Measurements from ENCODE around the gene KCNQ1. TPM values are rescaled to one million over a fixed set of nuclear protein-coding genes. Genes with fewer than 3 reads are reported as not detected.

The KCNQ1 gene
- total RNA-seq, 2 experiments from 2014 or later: 20.4 to 24.3 TPM

DNA sequence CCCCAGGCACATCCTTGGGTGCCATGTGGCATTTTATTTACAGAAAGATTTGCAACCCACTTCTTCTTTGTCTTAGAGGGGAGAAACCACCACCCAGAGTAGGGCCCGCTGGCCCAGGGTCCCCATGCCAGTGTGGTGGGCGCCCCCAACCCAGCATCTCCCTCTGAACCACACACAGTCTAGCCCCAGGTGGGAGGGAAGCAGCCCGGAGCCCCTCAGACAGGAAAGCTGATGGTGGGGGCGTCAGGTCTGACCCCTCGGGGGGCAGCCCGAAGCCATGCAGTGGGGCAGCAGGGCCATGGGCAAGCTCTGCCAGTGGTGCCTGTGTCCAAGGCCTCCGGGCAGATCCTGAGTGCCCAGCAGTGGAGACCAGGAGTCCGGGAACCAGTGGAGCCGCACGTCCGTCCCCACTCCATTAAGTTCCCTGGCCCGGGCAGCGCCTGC, 12.2 kb upstream of the KCNQ1 start:
- POLR2A ChIA-PET: no interaction called here
- H3K36me3 Mint-ChIP-seq (ENCODE audit: low read depth): no peaks in the 10 kb centered on the region
- DNase-seq: no peak
- H3K27ac Mint-ChIP-seq: no peak overlapping the region
- H3K9me3 Mint-ChIP-seq: no peaks in the 10 kb centered on the region
- H3K4me3 Mint-ChIP-seq: no peak overlapping the region
- CTCF ChIA-PET: interaction anchor here (1.0 kb wide), 1 partner anchor 12 kb away, joined by 3 read pairs; no protein-coding TSS in a partner anchor
- H3K27me3 Mint-ChIP-seq: peaks cover 1% of the 10 kb centered on the region
- no peaks in the 10 kb centered on the region for H3K4me1 Mint-ChIP-seq

DNA sequence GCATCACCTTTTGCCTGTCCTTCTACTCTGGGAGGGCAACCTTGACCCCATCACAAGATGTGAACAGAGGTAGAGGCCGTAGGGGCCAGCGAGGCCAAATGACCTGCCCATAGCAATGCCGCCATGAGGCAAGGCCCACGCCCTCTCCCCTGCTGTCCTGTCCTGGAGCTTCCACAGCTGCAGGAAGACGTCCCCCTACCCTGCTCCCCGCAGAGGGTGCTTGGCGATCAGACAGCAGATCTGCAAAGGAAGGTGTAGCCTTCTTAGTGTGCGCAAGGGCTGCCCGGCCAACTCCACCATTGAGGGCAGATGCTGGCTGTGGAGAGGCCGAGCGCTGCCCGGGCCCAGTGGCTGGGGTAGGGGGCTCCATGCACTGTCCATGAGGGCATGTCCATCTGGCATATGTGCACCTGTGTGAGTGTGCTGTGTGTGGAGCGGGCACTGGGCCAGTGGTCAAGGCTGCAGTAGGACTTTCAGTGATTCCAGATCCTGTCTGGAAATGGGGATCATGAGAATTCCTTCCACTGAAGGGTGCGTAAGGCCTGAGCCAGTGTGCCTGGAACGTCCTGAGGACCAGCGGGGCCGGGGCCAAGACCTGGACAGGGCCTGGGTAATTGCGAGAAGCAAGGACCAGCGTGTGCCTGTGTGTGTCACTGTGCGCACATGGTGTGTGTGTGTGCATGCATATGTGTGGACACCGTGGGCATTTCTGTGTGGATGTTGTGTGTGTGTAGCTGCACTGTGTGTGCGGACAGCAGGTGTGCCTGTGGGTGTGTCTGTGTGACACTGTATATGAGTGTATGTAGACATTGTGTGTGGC, 11.5 kb upstream of the KCNQ1 start:
- no peak for DNase-seq
- Mint-ChIP-seq H3K4me1 (no peaks in the 10 kb centered on the region), H3K27ac (no peak overlapping the region), H3K27me3 (peaks cover 2% of the 10 kb centered on the region), H3K4me3 (no peak overlapping the region), H3K36me3 (ENCODE audit: low read depth) (no peaks in the 10 kb centered on the region), H3K9me3 (no peaks in the 10 kb centered on the region)
- POLR2A ChIA-PET: no interaction called here
- CTCF ChIA-PET: no interaction called here

DNA sequence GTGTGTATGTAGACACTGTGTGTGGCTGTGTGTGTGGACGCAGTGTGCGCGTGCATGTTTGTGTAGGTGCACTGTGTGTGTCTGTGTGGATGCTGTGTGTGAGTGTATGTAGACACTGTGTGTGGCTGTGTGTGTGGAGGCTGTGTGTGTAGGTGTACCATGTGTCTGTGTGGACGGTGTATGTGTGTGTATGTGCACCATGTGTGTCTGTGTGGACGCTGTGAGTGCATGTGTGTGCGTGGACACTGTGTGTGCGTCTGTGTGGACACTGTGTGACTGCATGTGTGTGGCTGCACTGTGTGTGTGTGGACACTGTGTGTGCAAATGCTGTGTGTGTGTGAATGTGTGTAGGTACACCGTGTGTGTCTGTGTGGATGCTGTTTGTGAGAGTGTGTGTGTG, 10.8 kb upstream of the KCNQ1 start:
- POLR2A ChIA-PET: no interaction called here
- Mint-ChIP-seq H3K9me3 (no peaks in the 10 kb centered on the region), H3K27ac (no peak overlapping the region), H3K4me3 (no peak overlapping the region), H3K36me3 (ENCODE audit: low read depth) (no peaks in the 10 kb centered on the region), H3K4me1 (no peaks in the 10 kb centered on the region), H3K27me3 (peaks cover 5% of the 10 kb centered on the region)
- CTCF ChIA-PET: no interaction called here
- no peak for DNase-seq

DNA sequence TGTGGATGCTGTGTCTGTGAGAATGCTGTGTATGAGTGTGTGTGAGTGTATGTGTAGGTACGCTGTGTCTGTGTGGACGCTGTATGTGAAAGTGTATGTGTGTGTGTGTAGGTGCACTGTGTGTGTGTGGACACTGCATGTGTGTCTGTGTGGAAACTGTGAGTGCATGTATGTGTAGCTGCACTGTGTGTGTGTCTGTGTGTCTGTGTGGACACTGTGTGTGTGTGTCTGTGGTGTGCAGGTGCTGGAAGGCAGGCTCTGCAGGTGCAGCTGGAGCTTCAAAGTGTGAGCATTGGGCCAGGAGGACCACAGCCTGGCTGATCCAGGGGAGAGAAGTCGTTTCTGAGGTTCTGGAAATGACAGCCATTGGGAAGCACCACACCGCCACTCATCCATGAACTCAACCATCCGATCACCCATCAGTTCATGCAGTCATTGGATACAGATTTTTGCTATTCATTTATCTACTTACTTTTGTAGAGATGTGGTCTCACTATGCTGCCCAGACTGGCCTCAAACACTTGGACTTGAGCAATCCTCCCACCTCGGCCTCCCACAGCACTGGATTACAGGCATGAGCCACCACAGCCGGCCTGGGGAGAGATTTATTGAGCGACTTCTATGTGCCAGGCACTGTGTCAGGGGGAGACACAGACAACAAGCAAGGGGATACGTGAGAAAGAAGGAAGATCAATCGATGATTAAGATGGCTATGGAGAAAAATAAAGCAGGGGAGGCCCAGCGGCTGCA, 10.1 kb upstream of the KCNQ1 start:
- no peaks in the 10 kb centered on the region for H3K36me3 Mint-ChIP-seq (ENCODE audit: low read depth)
- H3K4me3 Mint-ChIP-seq: no peak overlapping the region
- no peak overlapping the region for H3K27ac Mint-ChIP-seq
- H3K9me3 Mint-ChIP-seq: no peaks in the 10 kb centered on the region
- ChIA-PET POLR2A (no interaction called here), CTCF (no interaction called here)
- H3K27me3 Mint-ChIP-seq: peaks cover 7% of the 10 kb centered on the region
- no peaks in the 10 kb centered on the region for H3K4me1 Mint-ChIP-seq
- no peak for DNase-seq

DNA sequence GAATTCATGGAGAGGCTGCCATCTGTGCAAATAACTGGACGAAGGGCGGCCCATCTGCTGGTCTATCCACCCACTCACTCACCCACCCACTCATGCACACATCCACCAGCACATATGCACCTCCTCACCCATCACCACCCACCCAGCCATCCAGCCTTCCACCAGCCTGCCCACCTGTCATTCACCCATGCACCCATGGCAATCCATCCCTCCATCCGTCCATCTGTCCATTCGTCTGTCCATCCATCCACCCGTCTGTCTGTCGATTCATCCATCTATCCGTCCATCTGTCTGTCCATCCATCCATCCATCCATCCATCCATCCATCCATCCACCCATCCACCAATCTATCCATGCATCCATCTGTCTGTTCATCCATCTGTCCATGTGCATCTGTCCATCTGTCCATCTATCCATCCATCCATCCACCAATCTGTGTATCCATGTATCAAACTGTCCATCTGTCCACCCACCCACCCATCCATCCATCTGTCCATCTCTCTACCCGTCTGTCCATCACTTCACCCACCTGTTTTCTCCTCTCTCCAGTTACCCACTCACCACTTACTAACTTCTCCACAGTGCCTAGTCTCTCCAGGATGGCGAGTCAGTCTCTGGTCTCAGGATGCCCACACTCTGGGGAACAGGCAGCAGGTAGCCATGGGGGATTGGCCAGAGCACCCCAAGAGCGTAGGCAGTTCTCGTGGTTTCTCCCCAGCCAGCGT, 9.4 kb upstream of the KCNQ1 start:
- H3K27me3 Mint-ChIP-seq: peaks cover 9% of the 10 kb centered on the region
- H3K27ac Mint-ChIP-seq: no peak overlapping the region
- DNase-seq: no peak
- CTCF ChIA-PET: no interaction called here
- no peaks in the 10 kb centered on the region for H3K4me1 Mint-ChIP-seq
- POLR2A ChIA-PET: no interaction called here
- H3K36me3 Mint-ChIP-seq (ENCODE audit: low read depth): no peaks in the 10 kb centered on the region
- H3K9me3 Mint-ChIP-seq: no peaks in the 10 kb centered on the region
- no peak overlapping the region for H3K4me3 Mint-ChIP-seq

DNA sequence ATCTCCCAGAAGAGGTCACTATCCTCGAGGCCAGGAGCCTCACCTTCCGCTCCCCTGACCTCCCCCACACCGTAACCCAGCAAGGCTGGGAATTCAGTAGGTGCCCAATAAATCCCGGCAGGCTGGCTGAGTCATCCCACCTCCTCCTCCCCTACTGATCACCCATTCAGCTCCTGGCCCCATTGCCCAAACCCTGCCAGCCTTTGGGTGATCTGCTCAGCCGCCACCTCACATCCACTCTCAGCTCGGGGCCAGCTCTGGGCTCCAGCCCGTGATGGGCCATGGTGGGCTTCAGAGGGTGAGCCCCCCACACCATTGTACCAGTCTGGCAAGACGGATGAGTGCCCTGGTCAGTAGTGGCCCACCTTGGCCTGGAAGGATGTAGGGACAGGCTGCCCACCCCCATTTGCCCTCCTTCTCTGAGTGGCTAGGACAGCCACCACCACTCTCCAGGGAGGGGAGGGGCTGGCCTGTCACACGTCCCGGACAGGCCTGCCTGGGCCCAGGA, 8.7 kb upstream of the KCNQ1 start:
- Mint-ChIP-seq H3K9me3 (no peaks in the 10 kb centered on the region), H3K4me1 (no peaks in the 10 kb centered on the region), H3K36me3 (ENCODE audit: low read depth) (no peaks in the 10 kb centered on the region), H3K4me3 (no peak overlapping the region), H3K27ac (no peak overlapping the region), H3K27me3 (peaks cover 10% of the 10 kb centered on the region)
- POLR2A ChIA-PET: no interaction called here
- no peak for DNase-seq
- CTCF ChIA-PET: interaction anchor here (1.2 kb wide), 2 partner anchors 16 to 30 kb away, joined by 3 to 4 read pairs; no protein-coding TSS in a partner anchor

DNA sequence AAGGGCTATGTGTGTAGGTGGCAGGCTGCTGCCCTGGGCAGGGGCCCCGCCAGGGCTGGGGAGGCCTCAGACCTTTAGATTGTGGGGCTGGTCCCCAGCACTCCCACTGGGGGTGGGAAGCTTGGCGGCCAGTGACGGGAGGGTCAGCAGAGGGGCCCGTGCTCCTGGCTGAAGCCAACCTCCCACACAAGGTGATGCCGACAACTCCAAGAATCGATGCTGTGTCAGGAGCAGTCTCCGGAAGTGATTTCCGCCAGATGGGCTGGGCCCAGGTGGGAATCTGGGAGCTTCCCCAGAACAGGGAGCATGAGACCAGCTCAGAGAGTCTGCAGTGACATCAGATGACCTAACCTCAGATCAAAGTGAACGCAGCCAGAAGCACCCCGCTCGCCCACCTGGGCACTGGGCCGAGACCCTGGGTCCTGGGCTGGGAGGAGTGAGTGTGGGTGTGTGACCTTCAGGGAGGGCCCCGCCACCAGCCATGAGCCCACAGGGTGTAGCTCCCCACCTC, 8.2 kb upstream of the KCNQ1 start:
- H3K36me3 Mint-ChIP-seq (ENCODE audit: low read depth): no peaks in the 10 kb centered on the region
- no peaks in the 10 kb centered on the region for H3K4me1 Mint-ChIP-seq
- DNase-seq: no peak
- ChIA-PET CTCF (interaction anchor here (1.2 to 1.6 kb wide), 3 partner anchors 16 to 94 kb away, joined by 3 to 4 read pairs (median 4); no protein-coding TSS in a partner anchor), POLR2A (no interaction called here)
- peaks cover 10% of the 10 kb centered on the region for H3K27me3 Mint-ChIP-seq
- no peak overlapping the region for H3K4me3 Mint-ChIP-seq
- H3K27ac Mint-ChIP-seq: no peak overlapping the region
- H3K9me3 Mint-ChIP-seq: no peaks in the 10 kb centered on the region

DNA sequence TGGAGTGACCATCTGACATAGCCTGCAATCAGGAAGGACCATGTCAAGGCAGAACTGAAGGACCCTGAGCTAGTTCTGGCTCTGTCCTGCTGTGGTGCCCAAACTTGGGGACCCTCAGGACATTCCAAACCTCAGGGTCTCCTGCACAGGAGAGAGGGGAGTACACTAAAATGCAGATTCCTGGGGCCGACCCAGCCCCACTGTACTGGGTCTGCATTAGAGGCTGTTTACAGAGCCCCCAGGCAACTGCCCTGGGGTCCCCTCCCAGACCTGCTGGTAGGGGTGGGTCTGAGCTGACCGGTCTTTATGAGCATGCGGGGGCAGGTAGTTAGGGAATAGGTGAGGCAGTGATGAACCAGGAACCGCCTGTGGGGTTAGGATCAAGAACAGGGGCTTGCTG, 7.3 kb upstream of the KCNQ1 start:
- no peaks in the 10 kb centered on the region for H3K36me3 Mint-ChIP-seq (ENCODE audit: low read depth)
- no peak overlapping the region for H3K27ac Mint-ChIP-seq
- no peaks in the 10 kb centered on the region for H3K9me3 Mint-ChIP-seq
- H3K4me1 Mint-ChIP-seq: peaks cover 1% of the 10 kb centered on the region
- ChIA-PET POLR2A (no interaction called here), CTCF (interaction anchor here (1.2 to 1.6 kb wide), 2 partner anchors 29 to 93 kb away, joined by 3 to 4 read pairs; no protein-coding TSS in a partner anchor)
- DNase-seq: no peak
- peaks cover 12% of the 10 kb centered on the region for H3K27me3 Mint-ChIP-seq
- H3K4me3 Mint-ChIP-seq: no peak overlapping the region

DNA sequence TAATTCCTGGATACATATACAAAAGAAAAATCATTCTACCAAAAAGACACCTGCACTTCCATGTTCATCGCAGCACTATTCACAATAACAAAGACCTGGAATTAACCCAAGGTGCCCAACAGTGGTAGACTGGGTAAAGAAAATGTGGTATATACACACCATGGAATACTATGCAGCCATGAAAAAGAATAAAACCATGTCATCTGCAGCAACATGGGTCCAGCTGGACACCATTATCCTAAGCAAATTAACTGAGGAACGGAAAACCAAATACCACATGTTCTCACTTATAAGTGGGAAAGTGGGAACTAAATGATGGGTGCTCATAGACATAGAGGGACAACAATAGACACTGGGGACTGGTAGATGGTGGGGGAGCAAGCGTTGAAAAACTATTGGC, 5.0 kb upstream of the KCNQ1 start:
- Mint-ChIP-seq H3K4me3 (no peak overlapping the region), H3K36me3 (ENCODE audit: low read depth) (no peaks in the 10 kb centered on the region), H3K9me3 (no peaks in the 10 kb centered on the region), H3K4me1 (peaks cover 12% of the 10 kb centered on the region), H3K27me3 (peaks cover 19% of the 10 kb centered on the region), H3K27ac (no peak overlapping the region)
- CTCF ChIA-PET: interaction anchor here (0.6 to 1.1 kb wide), 2 partner anchors 19 to 37 kb away, joined by 3 read pairs; no protein-coding TSS in a partner anchor
- no peak for DNase-seq
- POLR2A ChIA-PET: no interaction called here

DNA sequence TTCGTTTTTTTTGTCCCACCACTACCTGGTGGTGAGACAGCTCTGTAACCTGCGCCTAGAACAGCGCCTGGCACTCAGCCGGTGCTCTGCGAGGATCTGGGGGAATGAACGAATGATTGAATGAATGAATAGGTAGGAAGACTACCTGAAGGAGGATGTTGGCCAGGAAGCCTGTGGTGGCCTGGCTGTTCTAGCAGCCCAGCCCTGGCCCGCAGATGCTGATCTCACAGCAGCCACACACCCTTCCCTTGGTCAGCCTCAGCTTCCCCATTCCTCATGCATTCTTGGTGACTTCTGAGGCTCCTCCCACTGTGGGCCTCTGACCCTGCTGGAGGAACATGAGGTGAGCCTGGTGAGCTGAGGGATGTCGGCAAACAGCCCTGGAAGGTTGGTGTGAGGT, 4.2 kb upstream of the KCNQ1 start:
- no peaks in the 10 kb centered on the region for H3K9me3 Mint-ChIP-seq
- H3K27me3 Mint-ChIP-seq: peaks cover 19% of the 10 kb centered on the region
- H3K27ac Mint-ChIP-seq: no peak overlapping the region
- DNase-seq: no peak
- H3K36me3 Mint-ChIP-seq (ENCODE audit: low read depth): no peaks in the 10 kb centered on the region
- POLR2A ChIA-PET: no interaction called here
- no peak overlapping the region for H3K4me3 Mint-ChIP-seq
- peaks cover 16% of the 10 kb centered on the region for H3K4me1 Mint-ChIP-seq
- CTCF ChIA-PET: interaction anchor here (1.0 to 1.3 kb wide), 2 partner anchors 13 to 20 kb away, joined by 3 read pairs; no protein-coding TSS in a partner anchor

DNA sequence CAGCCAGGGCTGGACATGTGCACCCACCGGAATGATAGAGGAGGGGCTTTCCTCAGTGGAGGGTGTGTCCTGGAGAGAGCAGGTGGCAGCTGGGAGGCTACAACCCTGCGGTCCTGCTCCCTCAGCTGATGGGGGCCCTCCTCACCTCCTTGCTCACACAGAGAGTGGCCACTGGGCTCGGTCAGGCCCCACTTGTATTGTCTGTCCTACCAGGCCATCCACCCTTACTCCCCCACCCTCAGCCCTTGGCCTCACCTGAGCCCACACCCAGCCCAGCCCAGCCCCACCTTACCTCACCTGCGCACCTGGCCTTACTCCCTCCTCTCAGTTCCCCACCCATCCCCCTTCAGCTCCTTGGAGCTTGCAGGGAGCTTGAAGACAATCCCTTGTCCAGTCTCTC, 3.6 kb upstream of the KCNQ1 start:
- ChIA-PET POLR2A (no interaction called here), CTCF (interaction anchor here (1.0 to 1.3 kb wide), 2 partner anchors 13 to 20 kb away, joined by 3 read pairs; no protein-coding TSS in a partner anchor)
- peaks cover 19% of the 10 kb centered on the region for H3K27me3 Mint-ChIP-seq
- H3K4me1 Mint-ChIP-seq: peaks cover 18% of the 10 kb centered on the region
- DNase-seq: no peak
- no peaks in the 10 kb centered on the region for H3K36me3 Mint-ChIP-seq (ENCODE audit: low read depth)
- H3K9me3 Mint-ChIP-seq: no peaks in the 10 kb centered on the region
- no peak overlapping the region for H3K27ac Mint-ChIP-seq
- no peak overlapping the region for H3K4me3 Mint-ChIP-seq

DNA sequence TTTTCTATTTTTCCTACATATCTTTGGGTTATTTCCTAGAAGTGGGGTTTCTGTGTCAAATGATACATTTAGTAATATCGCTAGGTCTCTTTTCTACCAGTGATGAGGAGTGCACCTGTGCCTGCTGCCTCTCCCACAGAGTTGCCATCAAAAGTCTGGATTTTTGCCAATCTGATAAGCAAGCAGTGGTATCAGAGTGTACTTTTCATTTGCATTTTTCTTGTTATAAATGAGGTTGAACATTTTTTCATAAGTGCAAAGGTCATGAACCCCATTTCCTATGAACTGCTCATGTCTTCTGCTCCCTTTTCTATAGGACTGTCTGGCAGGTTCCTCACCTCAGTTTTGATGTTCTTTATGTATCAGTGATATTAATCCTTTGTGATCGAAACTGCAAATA, 2.2 kb upstream of the KCNQ1 start:
- ChIA-PET POLR2A (no interaction called here), CTCF (no interaction called here)
- DNase-seq: no peak

More for the DNA sequence above, 2.2 kb upstream of the KCNQ1 start:
- Mint-ChIP-seq H3K4me3 (no peak overlapping the region), H3K27me3 (peaks cover 18% of the 10 kb centered on the region), H3K36me3 (ENCODE audit: low read depth) (peaks cover 5% of the 10 kb centered on the region), H3K9me3 (no peaks in the 10 kb centered on the region), H3K27ac (no peak overlapping the region), H3K4me1 (peaks cover 29% of the 10 kb centered on the region)

Measured in activated CD4-positive, alpha-beta T cell treated with anti-CD3 and anti-CD28 coated beads, Interleukin-2, amount 10 ng/mL, durations not matched to agents 7 days and 5 days (primary cell).